ENCODE data around the gene CENPM.

Gene CENPM

DNA sequence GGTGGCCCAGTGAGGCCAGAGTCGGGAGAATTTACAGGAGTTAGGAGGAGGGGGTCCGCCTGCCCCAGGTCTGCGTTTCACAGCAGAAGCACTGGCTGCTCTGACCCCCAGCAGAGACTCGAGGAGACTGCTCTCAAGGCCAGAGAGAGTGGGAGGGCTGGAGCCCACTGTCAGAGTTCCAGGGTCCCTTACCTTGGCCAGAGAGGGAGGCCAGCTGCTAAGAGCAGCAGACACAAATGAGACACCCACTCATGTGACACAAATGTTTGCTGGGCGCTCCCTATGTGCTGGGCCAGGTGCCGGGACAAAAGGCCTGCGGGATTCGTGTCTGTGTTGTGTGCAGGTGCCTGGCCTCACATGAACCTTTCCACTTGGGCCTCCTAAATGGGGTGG, 17.5 kb downstream of the CENPM start:
- no peak for DNase-seq

DNA sequence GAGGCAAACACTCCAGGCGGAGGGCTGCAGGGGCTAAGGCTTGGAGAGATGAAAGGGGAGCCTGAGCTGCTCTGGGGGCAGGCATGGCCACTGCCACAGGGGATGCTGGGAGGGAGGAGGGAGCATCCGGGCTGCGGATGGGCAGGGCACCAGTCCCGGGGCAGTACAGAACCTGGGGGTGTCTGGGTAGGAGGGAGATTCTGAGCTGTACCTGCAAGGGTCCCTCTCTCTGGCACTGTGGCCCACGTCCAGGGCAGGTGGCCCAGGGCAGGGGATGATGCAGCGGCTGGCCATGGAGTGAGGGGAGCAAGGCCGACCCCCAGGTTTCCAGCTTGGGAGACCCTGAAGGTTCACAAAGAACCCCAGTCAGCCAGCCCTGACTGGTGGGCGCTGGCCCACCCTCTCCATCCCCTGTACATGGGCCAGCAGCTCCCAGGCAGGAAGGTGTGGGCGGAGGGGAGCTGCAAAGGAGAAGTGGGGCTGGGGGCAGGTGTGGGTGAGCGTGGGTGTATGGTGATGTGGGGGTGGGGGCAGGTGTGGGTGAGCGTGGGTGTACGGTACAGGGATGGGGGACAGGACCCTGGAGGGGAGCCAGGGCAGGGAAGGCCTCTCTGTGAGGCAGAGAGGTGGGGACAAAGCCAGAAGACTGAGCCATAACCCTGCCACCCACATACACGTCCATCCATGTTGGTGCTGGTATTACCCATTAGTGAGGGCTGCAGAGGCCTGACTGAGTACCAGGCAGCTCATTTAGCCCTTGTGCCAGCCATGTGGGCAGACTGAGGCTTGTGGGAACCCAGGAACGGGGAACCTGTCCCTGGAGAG, 18.1 kb downstream of the CENPM start:
- no peak for DNase-seq

DNA sequence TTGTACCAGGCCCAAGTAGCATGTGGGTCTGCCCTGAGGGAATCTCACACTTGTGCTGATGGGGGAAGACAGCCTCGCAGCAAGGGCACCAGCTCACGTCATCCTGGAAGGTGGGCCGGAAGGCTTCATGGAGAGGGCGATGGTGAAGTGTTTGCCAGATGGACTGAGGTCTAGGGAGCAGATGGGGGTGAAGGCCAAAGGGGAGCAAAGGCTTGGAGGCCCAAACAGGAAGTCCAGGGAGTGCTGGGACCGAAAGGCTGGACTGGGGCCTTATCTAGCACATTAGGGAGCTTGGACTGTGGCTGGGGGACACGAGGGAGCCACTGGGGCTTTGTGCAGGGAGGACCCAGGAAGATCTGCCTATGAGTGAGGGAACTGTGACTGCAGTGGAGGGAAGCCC, 19.1 kb downstream of the CENPM start:
- DNase-seq, result no peak

DNA sequence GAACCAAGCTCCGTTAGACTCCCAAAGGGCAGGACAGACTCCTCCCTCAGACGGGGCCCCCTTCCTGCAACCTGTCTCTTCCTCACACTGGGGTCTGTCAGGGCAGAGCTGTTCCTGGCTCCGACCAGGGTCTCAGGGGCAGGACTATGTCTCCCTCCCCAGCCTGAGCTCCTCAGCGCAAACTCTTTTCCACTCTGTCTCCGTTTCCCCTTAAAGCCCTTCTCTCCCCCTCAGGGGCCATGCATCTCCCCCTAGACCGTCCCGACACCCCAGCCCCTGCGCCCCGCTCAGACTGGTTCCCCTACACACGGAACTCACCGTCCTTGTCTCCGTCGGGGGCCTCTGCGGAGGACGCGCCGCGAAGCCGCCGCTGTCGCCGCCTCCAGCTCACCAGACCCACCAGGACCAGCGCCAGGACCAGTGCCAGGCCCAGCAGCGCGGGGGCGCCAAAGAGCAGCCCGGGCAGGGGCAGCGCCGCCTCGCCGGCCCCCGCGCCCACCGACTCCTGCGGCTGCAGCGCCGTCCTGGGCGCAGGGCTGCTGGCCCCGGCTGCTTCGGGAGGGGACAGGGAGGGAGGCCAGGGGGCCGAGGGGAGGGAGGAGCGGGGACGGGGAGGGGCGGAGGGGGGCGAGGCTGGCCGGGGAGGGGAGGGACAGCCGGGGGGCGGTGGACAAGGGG, 21.0 kb downstream of the CENPM start:
- DNase-seq, result peak; percentile 78

DNA sequence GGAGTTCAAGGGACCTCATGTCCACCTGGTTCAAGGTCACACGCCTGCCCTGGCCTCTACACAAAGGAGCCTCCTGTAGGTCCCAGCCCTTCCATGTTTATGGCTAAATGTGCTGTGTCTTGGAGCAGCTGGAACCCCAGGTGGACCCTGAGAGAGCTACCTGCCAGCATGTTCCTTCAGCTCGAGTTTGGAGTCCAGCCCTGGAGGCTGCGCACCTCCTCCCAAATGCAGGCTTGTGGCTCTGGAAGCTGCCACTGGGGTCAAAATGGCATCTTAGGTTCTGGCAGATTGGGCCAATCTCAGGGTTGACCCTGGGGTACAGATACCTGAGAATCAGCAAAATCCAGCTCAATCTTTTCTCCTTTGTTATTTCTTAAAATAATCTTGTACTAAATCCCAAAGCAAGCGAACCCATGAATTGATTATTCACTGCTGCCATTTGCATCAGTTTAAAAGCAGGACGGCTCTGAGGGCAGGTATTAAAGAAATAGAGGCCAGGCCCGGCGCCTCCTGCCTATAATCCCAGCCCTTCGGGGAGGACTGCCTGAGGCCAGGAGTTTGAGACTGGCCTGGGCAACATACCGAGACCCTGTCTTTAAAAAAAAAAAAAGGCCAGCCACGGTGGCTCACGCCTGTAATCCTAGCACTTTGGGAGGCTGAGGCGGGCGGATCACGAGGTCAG, 23.2 kb downstream of the CENPM start:
- DNase-seq, result no peak

DNA sequence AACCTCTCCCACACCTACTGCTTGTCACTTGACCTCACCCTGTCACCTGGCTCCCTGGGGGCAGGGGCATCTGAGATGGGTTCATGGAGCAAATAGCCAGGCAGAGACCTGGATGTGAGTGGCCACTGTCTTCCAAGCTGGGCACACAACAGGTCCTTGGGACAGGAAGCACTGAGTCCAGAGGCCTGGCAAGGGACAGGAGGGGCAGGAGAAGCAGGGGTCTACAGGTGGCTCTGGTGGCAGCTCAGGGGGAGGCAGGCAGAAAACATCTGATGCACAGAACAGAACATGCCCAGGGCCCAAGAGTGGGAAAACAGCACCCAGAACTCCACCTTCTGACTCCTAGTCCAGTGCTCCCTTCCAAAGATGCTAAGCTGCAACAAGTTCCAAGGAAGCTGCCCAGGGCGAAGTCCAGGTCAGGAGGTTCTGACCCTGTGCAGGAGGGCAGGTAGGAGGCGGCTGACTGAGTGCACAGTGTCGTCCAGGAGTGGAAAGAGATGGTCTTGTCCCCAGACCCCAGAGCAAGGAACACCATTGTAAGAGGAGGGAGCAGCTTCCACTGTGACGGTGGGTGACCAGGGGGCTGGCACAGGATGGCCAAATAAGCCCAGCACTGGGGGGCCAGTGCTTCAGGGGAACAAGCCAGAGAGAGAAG, 23.9 kb downstream of the CENPM start:
- DNase-seq, result no peak

DNA sequence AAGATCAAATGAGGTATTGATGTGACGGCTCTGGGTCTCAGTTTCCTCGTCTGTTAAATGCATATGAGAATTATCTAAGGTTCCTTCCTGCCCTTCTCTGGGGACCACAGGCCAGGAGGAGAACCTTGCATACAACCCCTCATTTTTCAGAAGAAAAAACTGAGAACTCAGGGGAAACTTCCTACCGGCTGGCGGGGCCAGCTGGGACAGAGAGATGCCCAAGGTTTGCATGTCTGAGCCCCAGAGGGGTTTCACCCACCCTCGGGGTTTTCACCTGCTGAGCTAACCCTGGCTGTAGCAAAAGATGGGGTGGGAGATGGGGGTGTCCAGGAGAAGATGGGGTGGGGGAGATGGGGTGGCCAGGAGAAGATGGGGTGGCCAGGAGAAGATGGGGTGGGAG, 24.6 kb downstream of the CENPM start:
- DNase-seq, result no peak

DNA sequence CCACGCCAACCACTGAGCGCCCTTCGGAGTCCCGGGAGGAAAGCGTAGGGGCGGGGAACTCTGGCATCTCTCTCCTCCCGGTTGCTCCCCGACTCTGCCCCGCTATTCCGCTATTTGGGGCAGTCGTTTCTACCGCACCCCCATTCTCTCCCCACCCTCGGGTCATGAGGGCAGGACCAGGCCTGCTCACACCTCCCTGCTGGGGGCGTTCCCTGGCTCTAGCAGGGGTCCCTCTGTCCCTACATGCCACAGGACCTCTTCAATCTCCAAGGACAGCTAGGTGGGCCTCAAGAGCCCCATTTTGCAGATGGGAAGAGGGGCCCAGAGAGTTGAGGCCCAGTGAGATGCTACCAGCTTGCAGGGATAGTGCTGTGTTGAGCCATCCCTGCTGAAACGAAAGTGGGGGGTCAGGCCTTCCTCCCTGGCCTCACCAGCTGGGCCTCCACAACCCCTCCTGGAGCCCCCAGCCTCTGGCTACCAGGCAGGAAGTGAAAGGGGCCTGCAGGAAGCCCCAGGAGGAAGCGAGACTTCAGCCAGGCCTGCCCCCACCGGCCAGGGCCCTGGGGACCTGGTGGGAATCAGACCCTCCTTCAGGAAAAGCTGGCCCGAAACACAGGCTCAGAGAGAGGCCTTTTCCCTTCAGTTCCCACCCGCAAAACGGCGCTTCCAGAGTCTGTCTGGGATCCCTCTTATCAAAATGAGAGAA, 26.5 kb downstream of the CENPM start:
- no peak for DNase-seq

DNA sequence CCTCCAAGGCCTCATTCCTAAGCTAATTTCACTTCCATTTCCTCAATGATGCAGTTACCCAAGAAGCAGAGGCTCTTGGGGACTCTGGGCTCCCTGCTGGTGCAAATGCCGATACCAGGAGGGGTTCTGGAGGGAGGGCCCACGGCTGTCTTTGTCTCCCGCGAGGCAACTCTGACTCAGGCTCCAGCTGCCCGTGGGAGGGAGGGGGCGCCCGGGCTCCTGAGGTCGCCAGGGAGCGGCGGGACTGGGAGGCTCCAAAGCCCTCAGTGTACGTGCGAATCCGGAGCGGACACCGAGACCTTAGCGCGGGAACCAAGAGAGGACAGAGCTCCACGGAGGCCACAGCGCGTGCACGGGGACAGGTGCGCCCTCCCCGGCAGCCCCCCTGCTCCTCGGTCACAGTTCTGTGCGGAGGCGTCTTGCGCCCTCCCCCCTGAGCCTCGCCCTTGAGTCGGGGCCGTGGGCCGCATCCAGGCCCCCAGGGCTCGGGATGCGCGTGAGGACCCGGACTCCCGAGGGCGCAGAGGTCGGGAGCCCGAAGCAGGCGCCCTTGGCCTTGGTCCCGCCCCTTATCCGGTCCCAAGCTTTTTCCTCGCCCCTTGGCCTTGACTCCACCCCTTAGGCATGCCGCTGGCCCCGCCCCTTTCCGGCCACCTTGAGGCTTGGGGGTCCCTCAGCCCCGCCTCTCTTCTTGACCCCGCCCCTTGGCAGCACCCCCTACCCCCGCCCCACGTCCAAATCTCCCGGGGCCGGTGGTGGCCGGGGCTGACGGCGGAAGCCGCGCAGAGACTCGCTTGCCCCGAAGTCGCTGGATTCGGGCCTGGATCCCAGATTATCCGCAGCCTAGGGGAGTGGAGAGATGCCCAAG, 27.4 kb downstream of the CENPM start:
- peak; percentile 55 for DNase-seq

DNA sequence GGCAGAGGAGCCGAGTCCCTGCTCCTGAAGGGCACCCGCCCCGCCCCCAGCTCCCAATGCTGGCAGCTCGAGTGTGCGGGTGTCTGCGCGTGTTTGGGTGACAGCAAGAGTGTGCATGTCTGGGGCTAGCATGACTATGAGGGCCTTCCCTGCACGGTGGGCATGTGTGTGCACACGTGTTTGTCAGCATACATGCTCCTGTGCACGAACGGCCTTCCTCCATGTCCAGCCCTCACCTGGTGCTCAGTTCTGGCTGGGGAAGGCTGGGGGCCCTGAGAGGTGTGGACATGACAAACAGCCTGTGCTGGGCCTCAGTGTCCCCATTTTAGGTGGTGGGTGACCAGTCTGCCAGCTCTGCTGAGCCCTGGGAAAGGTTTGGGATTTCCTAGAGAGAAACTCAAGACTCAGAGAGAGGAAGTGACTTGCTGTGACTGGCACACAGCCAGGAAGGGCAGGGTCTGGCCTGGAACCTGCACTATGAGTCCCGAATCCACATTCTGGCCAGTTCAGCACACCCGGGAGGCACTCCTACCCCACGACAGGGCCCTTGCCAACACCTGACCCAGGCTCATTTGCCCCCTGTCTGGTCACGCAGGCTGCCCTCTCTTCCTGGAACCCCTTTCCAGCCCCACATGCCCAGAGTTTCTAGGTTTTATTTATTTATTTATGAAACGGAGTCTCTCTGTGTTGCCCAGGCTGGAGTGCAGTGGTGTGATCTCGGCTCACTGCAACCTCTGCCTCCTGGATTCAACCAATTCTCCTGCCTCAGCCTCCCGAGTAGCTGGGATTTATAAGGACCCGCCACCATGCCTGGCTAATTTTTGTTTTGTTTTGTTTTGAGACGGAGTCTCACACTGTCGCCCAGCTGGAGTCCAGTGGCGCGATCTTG, 28.8 kb downstream of the CENPM start:
- DNase-seq, result no peak

DNA sequence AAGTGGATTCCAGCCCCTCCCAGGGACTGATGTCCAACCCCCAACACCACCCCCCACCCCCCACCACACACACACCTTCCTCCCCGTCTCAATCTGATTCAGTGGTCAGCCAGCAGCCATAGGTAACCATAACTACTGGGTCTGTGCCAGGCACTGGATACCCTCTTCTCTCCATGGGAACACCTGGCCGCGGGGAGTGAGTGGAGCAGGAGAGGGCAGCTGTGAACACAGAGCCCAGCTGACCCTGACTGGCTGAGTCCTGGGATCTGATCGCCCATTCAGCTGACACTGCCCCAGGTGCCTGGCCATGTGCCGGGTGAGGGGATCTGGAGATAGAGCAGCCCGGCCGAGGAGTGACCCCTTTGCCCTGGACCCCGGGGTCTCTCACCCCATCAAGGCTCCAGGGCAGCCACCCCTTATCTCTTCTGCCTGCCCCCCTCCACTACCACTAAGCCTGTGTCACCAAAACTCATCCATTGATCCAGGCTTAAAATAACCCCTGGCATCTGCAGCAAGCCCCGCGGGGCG, 29.5 kb downstream of the CENPM start:
- DNase-seq, result no peak

DNA sequence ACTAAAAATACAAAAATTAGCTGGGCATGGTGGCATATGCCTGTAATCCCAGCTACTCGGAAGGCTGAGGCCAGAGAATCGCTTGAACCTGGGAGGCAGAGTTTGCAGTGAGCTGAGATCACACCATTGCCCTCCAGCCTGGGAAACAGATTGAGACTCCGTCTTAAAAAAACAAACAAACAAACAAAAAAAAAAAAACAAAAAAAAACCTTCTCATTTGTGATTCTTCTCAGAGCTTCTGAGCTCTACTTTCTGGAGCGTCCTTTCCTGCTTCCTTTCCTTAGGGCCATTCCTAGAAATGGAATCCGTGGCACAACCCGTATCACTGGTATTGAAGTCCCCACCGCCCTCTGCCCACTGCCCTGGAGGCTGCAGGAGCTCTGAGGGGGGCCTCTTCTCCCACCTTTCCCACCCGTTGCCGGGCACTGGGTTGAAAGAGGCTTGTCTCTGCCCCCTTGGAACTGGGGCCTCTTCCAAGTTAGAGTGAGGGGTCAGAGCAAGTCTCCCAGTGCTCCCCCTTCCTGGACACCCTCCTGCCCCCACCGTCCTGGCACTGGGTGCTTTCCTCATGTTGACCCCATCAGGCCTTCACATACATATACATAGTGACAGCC, 30.1 kb downstream of the CENPM start:
- DNase-seq, result no peak

DNA sequence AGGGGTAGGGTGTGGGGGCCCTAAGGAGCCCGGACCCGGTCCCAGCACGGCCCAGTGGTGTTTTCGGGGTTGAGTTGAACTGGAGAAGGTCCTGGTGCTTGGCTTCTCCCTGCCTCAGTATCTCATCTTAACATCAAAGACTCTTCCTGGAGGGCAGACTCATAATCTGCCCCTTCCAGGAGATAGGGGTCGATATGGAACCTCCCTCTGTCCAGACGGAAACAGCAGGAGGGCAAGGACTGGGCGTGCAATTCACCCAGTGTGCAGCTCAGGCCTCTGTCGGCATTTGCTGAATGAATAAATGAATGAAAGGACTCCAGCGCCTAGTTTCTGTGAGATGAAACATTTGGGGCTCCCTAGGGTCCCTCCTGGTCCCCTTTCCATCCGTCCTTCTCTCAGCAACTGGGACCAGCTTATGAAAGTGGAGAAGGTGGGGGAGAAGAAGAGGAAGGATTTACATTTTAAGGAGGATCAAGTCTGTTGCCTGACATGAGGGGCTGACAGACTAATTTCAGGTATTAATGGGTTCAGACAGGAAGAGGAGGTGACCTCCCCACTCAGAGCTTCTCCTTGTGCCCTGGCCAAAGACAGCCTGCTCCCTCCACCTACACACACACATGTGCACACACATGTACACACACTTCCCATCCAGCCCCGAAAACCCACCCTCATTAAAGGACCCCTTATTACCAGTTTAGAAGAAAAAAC, 31.0 kb downstream of the CENPM start:
- DNase-seq, result no peak

DNA sequence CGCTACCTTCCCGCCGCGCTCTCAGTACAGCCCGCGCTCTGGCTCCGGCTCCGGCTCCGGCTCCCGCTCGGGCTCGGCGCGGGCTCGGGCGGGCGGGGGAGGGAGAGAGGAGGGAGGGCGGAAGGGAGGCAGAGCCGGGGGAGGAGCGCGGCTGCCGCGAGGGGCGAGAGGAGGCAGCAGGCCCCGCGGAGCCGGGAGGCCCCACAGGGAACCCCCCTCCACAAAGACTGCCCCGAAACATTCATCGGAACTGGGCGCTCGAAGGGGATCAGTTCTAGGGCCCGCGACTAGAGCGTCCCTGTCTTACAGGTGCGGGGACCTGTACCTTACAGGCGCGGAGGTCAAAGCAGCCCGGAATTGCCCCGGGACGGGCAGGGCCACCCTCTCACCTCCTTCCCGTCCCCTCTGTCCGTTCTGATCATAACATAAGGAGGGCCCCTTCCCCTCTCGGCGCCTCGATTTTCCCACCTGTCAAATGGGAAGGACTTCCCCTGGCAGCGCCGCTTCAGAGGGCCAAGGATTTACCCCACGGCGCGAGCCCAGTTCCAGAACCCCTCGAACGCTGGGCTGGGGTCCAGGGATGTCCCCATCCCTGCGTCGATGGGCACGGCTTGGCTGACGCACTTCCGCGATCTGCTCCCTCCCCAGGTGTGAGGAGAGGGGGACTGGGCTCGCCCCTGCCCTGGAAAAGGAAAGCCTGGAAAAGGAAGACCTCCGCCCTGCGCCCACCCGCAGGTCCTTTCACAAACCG, 31.7 kb downstream of the CENPM start, which contains the start of gene SHISA8:
SHISA8 (minus strand) TSS at position 40 of the 751 bp plus-strand sequence. CDS start 407 bp downstream, outside the sequence.
- DNase-seq, result peak; percentile 36

DNA sequence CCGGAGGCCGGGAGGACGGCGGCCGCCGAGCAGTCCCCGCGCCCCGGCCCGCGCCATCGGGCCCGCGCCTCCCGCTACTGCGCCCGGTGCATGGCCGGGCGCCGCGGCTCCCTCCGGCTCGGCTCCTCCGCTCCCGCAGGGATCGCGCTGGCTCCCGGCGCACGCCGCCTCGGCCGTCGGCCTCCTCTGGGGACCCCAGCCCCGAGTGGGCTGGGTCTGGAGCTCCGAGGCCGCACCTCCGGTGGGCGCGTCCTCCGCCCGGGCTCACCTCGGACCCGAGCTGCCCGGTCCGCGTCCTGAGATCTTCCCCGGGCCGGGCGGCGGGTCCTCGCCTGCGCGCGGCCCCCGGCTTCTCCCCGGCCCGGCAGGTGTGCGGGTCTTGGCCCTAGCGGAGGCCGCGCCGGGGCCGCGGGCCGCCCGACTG, 32.3 kb downstream of the CENPM start:
- DNase-seq, result no peak

DNA sequence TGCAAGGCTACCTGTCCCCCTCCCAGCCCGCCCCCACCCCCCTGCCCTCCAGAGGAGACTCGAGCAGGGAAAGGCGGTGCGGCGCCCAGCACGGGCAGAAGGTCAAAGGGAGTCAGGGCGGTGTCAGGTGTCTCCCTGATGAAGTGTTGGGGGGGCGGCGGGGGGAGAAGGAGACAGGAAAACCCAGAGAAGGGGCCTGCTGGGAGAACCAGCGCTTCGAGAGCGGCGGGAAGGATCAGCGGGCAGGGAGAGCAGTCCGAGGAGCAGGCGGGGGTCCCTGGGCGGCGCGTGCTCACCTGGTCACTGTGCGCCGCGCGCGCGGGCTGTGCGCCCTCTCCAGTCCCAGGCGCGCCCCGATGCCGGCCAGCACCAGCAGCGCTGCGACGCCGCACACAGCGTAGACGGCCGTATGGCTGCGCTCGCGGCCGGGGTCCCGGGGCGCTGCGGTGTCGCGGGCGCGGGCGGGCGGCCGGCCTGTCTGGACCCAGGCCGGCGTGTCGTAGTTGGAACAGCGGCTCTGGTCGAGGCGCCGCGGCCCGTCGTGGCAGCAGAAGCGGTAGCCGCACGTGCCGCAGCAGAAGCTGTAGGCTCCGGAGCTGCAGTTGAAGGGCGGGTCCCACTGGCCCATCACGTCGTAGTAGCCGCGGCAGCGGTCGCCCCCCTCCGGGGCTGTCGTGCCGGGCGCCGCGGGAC, 33.0 kb downstream of the CENPM start:
- DNase-seq, result no peak

DNA sequence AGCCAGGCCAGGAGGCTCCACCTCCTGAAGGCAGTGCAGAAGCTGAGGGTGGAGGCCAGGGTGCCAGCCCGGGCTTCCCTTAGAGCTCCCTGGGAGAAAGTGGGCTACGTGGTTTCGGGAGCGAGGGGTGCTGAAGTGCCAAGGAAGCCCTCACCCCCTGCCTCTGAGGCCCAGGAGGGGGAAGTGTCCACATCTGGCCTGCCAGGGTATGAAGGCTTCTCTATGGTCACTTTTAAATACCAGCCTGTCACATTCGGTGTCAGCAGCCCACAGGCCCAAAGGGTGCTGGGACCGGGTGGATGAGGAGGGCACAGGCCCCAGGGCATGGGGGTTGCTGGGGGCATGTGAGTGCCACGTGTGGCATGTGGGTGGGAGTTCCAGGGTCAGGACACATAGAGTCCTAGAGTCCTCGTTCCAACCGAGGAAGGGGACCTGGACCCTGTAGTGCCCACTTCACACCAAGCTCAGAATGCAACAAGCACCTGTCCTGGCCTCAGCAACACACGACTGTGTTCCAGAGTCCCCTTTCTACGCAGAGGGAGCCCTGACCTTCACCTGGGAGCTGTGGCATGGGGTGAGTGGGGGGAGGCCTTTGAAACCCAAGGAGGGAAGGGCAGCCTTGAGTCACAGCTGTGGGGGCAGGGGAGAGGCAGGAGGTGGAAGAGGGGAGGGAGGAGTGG, 33.8 kb downstream of the CENPM start:
- DNase-seq, result no peak
